Endothelial cell of umbilical vein (primary cell): ENCODE data around the gene YIPF3. TPM values are rescaled to one million over a fixed set of nuclear protein-coding genes. Genes with fewer than 3 reads are reported as not detected.

Experiments used
- BruUV-seq: library from RNA; stranded (reverse); fragments of 400-500 nt; replicated peaks from 2 replicates; lab custom pipeline; 2021; lab: Mats Ljungman, UMichigan
- CTCF ChIA-PET: fragments of 300-600, 350-600 bp; sonication (Branson Sonifier 250); formaldehyde crosslinking; loops from one replicate; lab custom pipeline; 2021; ENCODE audit warnings: antibody characterized with exemption, inconsistent platforms; lab: Charles Lee
- POLR2A ChIA-PET: fragments of 300-600, 350-600 bp; sonication (Branson Sonifier 250); formaldehyde crosslinking; loops from one replicate; lab custom pipeline; 2021; ENCODE audit warnings: antibody characterized with exemption, inconsistent platforms; lab: Charles Lee
- DNase-seq: peaks from one replicate; pipeline ENCODE4 v3.0.0-alpha.2; 2011; ENCODE audit warnings: low read depth, low spot score
- FAIRE-seq: peaks from 2 replicates; lab custom pipeline; 2011; peaks lifted over from hg19 to GRCh38; lab: Jason Lieb, UNC
- H2AFZ ChIP-seq: 2 replicates; pipeline ENCODE4 v1.6.0; 2012; ENCODE audit warnings: low read depth, low read length, control low read depth, inconsistent platforms
- H3K27ac ChIP-seq: 2 replicates; pipeline ENCODE4 v1.5.1; 2011; ENCODE audit warnings: low read depth, mild to moderate bottlenecking, control low read depth, low read length, moderate library complexity; ENCODE audit not compliant: insufficient read depth
- H3K27me3 ChIP-seq, 2 experiments: 2 replicates each; pipeline versions ENCODE4 v1.6.0 to v1.6.1; 2011; ENCODE audit warnings: low read length in 2 of 2, mixed read lengths in 1 of 2; ENCODE audit not compliant: control insufficient read depth in 2 of 2, insufficient read depth in 2 of 2
- H3K36me3 ChIP-seq, 2 experiments: 2 replicates in 1 of 2; 3 replicates in 1 of 2; pipeline ENCODE4 v1.5.1; 2011; ENCODE audit warnings: low read length in 2 of 2, mild to moderate bottlenecking in 1 of 2, moderate library complexity in 1 of 2; ENCODE audit not compliant: control insufficient read depth in 2 of 2, insufficient read depth in 2 of 2; ENCODE audit errors: extremely low read depth in 1 of 2
- H3K4me1 ChIP-seq: 3 replicates; pipeline ENCODE4 v1.5.1; 2011; ENCODE audit warnings: mild to moderate bottlenecking, low read length; ENCODE audit not compliant: control insufficient read depth, insufficient read depth; ENCODE audit errors: extremely low read depth
- H3K4me2 ChIP-seq: 2 replicates; pipeline ENCODE4 v1.6.1; 2011; ENCODE audit warnings: low read length, control low read depth, mixed read lengths; ENCODE audit not compliant: insufficient read depth
- H3K4me3 ChIP-seq, 3 experiments: fragments of 200-600 bp in 1 of 3; sonication (generic), shearing (Covaris generic) in 1 of 3; replicated peaks in 1 of 3; 2 replicates each; pipeline ENCODE4 v1.5.1; 2011 to 2016; ENCODE audit warnings: control low read depth in 3 of 3, low read length in 3 of 3, mild to moderate bottlenecking in 2 of 3, inconsistent platforms in 1 of 3, low read depth in 1 of 3, moderate library complexity in 1 of 3; ENCODE audit not compliant: insufficient read depth in 1 of 3
- H3K79me2 ChIP-seq: 2 replicates; pipeline ENCODE4 v1.6.0; 2012; ENCODE audit warnings: low read length, inconsistent platforms; ENCODE audit not compliant: control insufficient read depth, insufficient read depth
- H3K9ac ChIP-seq: replicated peaks from 2 replicates; pipeline ENCODE3; 2011; ENCODE audit warnings: low read length, control low read depth; ENCODE audit not compliant: insufficient read depth; ENCODE audit errors: extremely low read depth
- H3K9me1 ChIP-seq: replicated peaks from 3 replicates; pipeline ENCODE4 v1.6.0; 2011; ENCODE audit warnings: mild to moderate bottlenecking, low read length; ENCODE audit not compliant: control insufficient read depth, insufficient read depth; ENCODE audit errors: extremely low read depth
- H3K9me3 ChIP-seq: replicated peaks from 2 replicates; pipeline ENCODE4 v1.5.1; 2012; ENCODE audit warnings: low read length, inconsistent platforms; ENCODE audit not compliant: control insufficient read depth, insufficient read depth
- H4K20me1 ChIP-seq: replicated peaks from 2 replicates; pipeline ENCODE3; 2011; ENCODE audit warnings: mild to moderate bottlenecking, low read length; ENCODE audit not compliant: control insufficient read depth, insufficient read depth; ENCODE audit errors: extremely low read depth
- EZH2 ChIP-seq: IDR thresholded peaks from 2 replicates; pipeline ENCODE4 v1.6.1; 2012; ENCODE audit warnings: borderline replicate concordance, low read depth, mild to moderate bottlenecking, moderate library complexity, low read length, inconsistent platforms; ENCODE audit not compliant: severe bottlenecking
- FOS ChIP-seq: IDR thresholded peaks from 2 replicates; pipeline ENCODE4 v1.6.1; 2011; ENCODE audit warnings: mild to moderate bottlenecking, low read length, moderate library complexity, borderline replicate concordance; ENCODE audit not compliant: insufficient read depth
- GATA2 ChIP-seq: IDR thresholded peaks from 2 replicates; pipeline ENCODE4 v1.7.0; 2011; ENCODE audit warnings: low read depth, mild to moderate bottlenecking, moderate library complexity, mixed read lengths, low read length; ENCODE audit not compliant: insufficient read length, insufficient read depth
- JUN ChIP-seq: IDR thresholded peaks from 2 replicates; pipeline ENCODE4 v1.6.1; 2011; ENCODE audit warnings: borderline replicate concordance, low read depth; ENCODE audit not compliant: insufficient read length, insufficient read depth
- MAX ChIP-seq: IDR thresholded peaks from 2 replicates; pipeline ENCODE4 v1.6.1; 2011; ENCODE audit not compliant: insufficient read depth, insufficient read length
- MYC ChIP-seq: IDR thresholded peaks from one replicate; pipeline ENCODE4 v1.6.1; 2011; ENCODE audit warnings: mild to moderate bottlenecking, low read depth, low read length
- POLR2A ChIP-seq: IDR thresholded peaks from 2 replicates; pipeline ENCODE4 v1.6.1; 2012; ENCODE audit warnings: low read depth, mild to moderate bottlenecking, control low read depth, low read length
- POLR2AphosphoS5 ChIP-seq: IDR thresholded peaks from 2 replicates; pipeline ENCODE4 v1.6.1; 2012; ENCODE audit warnings: low read depth, mild to moderate bottlenecking, control low read depth, low read length, moderate library complexity; ENCODE audit not compliant: insufficient read depth
- dilution Hi-C: fragments of 300-500 bp; cut with MboI; formaldehyde crosslinking; loops from one replicate; pipeline ENCODE4 v1.15.0; 2019; ENCODE audit warnings: low sequenced_read_pairs; ENCODE audit not compliant: extremely low pct_ligation_motif_present
- intact Hi-C: fragments of 100-400 bp; cut with micrococcal nuclease; formaldehyde crosslinking; loops from one replicate; pipeline ENCODE4 v1.10.0; 2022
- polyA plus RNA-seq, 4 experiments: library from polyadenylated mRNA; depleted of rRNA in 3 of 4; stranded (reverse) in 3 of 4; unstranded in 1 of 4; fragments of >200 nt; gene quantifications; 2 replicates each; pipeline versions ENCODE4 v1.2.1 to v1.2.3, GENCODE V29; 2011 to 2012; ENCODE audit warnings: missing spikeins in 1 of 4
- total RNA-seq: library from RNA; stranded (reverse); gene quantifications from 2 replicates; pipeline ENCODE4 v1.2.3, GENCODE V29; 2021
- TF ChIP-seq, protein P1 (sequence below), 2 donors: IDR thresholded peaks; 1 replicate in 1 of 2; 2 replicates in 1 of 2; pipeline ENCODE4 v1.5.1; 2011; ENCODE audit warnings: low read length in 2 of 2, mild to moderate bottlenecking in 2 of 2, moderate library complexity in 2 of 2, control low read depth in 1 of 2, inconsistent platforms in 1 of 2, low read depth in 1 of 2; ENCODE audit not compliant: insufficient read depth in 1 of 2; ENCODE audit errors: extremely low read depth in 1 of 2

Gene YIPF3
- total and polyA plus RNA-seq, 2 donors (not counting 3 experiments of a cell fraction or from before 2014, with no cell fraction given) = 119 to 470 TPM

GRCh38 chr6:43524483-43524961 is 7.8 kb upstream of the YIPF3 start:
- FAIRE-seq = no peak
- Histone ChIP-seq H3K4me3 (no peak overlapping the region), H3K4me1 (no peaks in the 10 kb centered on the region), H3K9me3 (no peaks in the 10 kb centered on the region), H3K4me2 (no peak overlapping the region), H3K27me3 (no peaks in the 10 kb centered on the region), H3K9ac (no peak overlapping the region), H3K27ac (no peak overlapping the region), H3K79me2 (peaks cover 2% of the 10 kb centered on the region), H4K20me1 (no peaks in the 10 kb centered on the region), H3K36me3 (peaks cover 31 to 57% of the 10 kb centered on the region in 2 experiments), H2AFZ (no peak overlapping the region), H3K9me1 (no peaks in the 10 kb centered on the region)
- BruUV-seq = no TSS peak
- POLR2A ChIA-PET = no interaction called here
- intact Hi-C loops (no loop called here), dilution Hi-C loops (no loop called here)
- TF ChIP-seq EZH2 (no peak), JUN (no peak), MAX (no peak), POLR2A (no peak), GATA2 (no peak), MYC (no peak), POLR2AphosphoS5 (no peak), FOS (no peak)
- TF ChIP-seq, protein P1, sequence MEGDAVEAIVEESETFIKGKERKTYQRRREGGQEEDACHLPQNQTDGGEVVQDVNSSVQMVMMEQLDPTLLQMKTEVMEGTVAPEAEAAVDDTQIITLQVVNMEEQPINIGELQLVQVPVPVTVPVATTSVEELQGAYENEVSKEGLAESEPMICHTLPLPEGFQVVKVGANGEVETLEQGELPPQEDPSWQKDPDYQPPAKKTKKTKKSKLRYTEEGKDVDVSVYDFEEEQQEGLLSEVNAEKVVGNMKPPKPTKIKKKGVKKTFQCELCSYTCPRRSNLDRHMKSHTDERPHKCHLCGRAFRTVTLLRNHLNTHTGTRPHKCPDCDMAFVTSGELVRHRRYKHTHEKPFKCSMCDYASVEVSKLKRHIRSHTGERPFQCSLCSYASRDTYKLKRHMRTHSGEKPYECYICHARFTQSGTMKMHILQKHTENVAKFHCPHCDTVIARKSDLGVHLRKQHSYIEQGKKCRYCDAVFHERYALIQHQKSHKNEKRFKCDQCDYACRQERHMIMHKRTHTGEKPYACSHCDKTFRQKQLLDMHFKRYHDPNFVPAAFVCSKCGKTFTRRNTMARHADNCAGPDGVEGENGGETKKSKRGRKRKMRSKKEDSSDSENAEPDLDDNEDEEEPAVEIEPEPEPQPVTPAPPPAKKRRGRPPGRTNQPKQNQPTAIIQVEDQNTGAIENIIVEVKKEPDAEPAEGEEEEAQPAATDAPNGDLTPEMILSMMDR (IDR thresholded peaks at IDR 0.05; ENCODE audit: extremely low read depth in 1 of 2, insufficient read depth in 1 of 2, low read depth in 1 of 2, low read length in 2 of 2) = no peak
- CTCF ChIA-PET = no interaction called here
- no peak for DNase-seq
